Measurements from ENCODE around the gene COMMD10. TPM values are rescaled to one million over a fixed set of nuclear protein-coding genes. Genes with fewer than 3 reads are reported as not detected.

Gene COMMD10
- total RNA-seq, 1 experiment from 2014 or later = 39.8 TPM

DNA sequence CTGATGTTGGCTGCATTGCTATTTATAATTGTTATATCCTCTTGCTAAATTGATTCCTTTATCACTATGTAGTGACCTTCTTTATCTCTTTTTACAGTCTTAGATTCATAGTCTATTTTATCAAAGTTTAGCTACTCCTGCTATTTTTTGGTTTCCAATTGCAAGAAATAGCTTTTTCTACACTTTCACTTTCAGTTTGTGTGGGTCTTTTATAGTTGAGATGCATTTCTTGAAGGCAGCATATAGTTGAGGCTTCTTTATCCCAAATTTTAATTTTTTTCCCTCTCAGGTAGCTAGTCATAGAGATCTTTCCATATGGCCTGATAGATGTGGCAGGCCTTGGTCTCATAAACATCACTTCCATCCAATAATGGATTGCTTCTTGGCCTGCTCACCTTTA lies 228.5 kb downstream of the COMMD10 start:
- Mint-ChIP-seq H3K4me1 (ENCODE audit: low read depth, unreplicated experiment) (peaks cover 8% of the 10 kb centered on the region), H3K9me3 (ENCODE audit: low read depth, unreplicated experiment) (no peaks in the 10 kb centered on the region), H3K36me3 (ENCODE audit: insufficient read depth, unreplicated experiment) (no peaks in the 10 kb centered on the region), H3K4me3 (ENCODE audit: low read depth, unreplicated experiment) (no peak overlapping the region), H3K27ac (ENCODE audit: unreplicated experiment) (no peak overlapping the region), H3K27me3 (ENCODE audit: unreplicated experiment) (no peaks in the 10 kb centered on the region)
- TF ChIP-seq, protein P1, sequence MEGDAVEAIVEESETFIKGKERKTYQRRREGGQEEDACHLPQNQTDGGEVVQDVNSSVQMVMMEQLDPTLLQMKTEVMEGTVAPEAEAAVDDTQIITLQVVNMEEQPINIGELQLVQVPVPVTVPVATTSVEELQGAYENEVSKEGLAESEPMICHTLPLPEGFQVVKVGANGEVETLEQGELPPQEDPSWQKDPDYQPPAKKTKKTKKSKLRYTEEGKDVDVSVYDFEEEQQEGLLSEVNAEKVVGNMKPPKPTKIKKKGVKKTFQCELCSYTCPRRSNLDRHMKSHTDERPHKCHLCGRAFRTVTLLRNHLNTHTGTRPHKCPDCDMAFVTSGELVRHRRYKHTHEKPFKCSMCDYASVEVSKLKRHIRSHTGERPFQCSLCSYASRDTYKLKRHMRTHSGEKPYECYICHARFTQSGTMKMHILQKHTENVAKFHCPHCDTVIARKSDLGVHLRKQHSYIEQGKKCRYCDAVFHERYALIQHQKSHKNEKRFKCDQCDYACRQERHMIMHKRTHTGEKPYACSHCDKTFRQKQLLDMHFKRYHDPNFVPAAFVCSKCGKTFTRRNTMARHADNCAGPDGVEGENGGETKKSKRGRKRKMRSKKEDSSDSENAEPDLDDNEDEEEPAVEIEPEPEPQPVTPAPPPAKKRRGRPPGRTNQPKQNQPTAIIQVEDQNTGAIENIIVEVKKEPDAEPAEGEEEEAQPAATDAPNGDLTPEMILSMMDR (IDR thresholded peaks at IDR 0.05; ENCODE audit: unreplicated experiment) = no peak
- no peak for DNase-seq
- BruUV-seq (replicated peaks) = no TSS peak
- intact Hi-C loops (cut with micrococcal nuclease; ENCODE audit: unreplicated experiment) = no loop called here
- CTCF ChIA-PET = no interaction called here

DNA sequence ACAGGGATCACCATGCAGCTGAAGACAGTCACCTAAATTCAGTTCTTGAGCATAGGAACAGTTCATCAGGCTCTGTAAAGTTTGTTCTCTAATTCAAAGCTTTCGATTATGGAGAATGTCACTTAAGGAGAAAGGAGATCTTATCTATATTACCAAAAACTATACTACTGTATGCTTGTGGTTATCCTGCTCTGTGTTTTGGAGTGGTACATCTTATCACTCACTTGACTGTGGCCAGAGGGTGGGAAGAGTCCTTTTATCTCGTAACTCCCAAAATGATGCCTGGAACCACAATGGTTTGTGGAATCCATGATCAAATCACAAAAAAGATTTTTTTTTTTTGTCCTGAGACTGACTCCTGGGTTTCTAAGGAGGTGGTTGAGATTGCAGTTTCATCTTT lies 230.7 kb downstream of the COMMD10 start:
- TF ChIP-seq, protein P1 (IDR thresholded peaks at IDR 0.05; ENCODE audit: unreplicated experiment) = no peak
- H3K9me3 Mint-ChIP-seq (ENCODE audit: low read depth, unreplicated experiment) = no peaks in the 10 kb centered on the region
- no peak for DNase-seq
- H3K27ac Mint-ChIP-seq (ENCODE audit: unreplicated experiment) = no peak overlapping the region
- intact Hi-C loops (cut with micrococcal nuclease; ENCODE audit: unreplicated experiment) = no loop called here
- no TSS peak for BruUV-seq (replicated peaks)
- CTCF ChIA-PET = no interaction called here
- no peaks in the 10 kb centered on the region for H3K27me3 Mint-ChIP-seq (ENCODE audit: unreplicated experiment)
- no peaks in the 10 kb centered on the region for H3K36me3 Mint-ChIP-seq (ENCODE audit: insufficient read depth, unreplicated experiment)
- H3K4me3 Mint-ChIP-seq (ENCODE audit: low read depth, unreplicated experiment) = no peak overlapping the region
- H3K4me1 Mint-ChIP-seq (ENCODE audit: low read depth, unreplicated experiment) = peaks cover 8% of the 10 kb centered on the region

GRCh38 chr5:116318091-116318854 lies 233.4 kb downstream of the COMMD10 start:
- peaks cover 4% of the 10 kb centered on the region for H3K4me1 Mint-ChIP-seq (ENCODE audit: low read depth, unreplicated experiment)
- no peaks in the 10 kb centered on the region for H3K27me3 Mint-ChIP-seq (ENCODE audit: unreplicated experiment)
- CTCF ChIA-PET = no interaction called here
- H3K4me3 Mint-ChIP-seq (ENCODE audit: low read depth, unreplicated experiment) = no peak overlapping the region
- no TSS peak for BruUV-seq (replicated peaks)
- H3K36me3 Mint-ChIP-seq (ENCODE audit: insufficient read depth, unreplicated experiment) = no peaks in the 10 kb centered on the region
- no peaks in the 10 kb centered on the region for H3K9me3 Mint-ChIP-seq (ENCODE audit: low read depth, unreplicated experiment)
- intact Hi-C loops (cut with micrococcal nuclease; ENCODE audit: unreplicated experiment) = no loop called here
- DNase-seq = no peak
- H3K27ac Mint-ChIP-seq (ENCODE audit: unreplicated experiment) = no peak overlapping the region
- TF ChIP-seq, protein P1 (IDR thresholded peaks at IDR 0.05; ENCODE audit: unreplicated experiment) = no peak

- Mint-ChIP-seq H3K27me3 (ENCODE audit: unreplicated experiment) (no peaks in the 10 kb centered on the region), H3K27ac (ENCODE audit: unreplicated experiment) (no peak overlapping the region), H3K4me3 (ENCODE audit: low read depth, unreplicated experiment) (no peak overlapping the region), H3K36me3 (ENCODE audit: insufficient read depth, unreplicated experiment) (no peaks in the 10 kb centered on the region), H3K9me3 (ENCODE audit: low read depth, unreplicated experiment) (no peaks in the 10 kb centered on the region), H3K4me1 (ENCODE audit: low read depth, unreplicated experiment) (no peaks in the 10 kb centered on the region)
- intact Hi-C loops (cut with micrococcal nuclease; ENCODE audit: unreplicated experiment) = no loop called here
- DNase-seq = no peak
- no TSS peak for BruUV-seq (replicated peaks)
- TF ChIP-seq, protein P1 (IDR thresholded peaks at IDR 0.05; ENCODE audit: unreplicated experiment) = no peak
- CTCF ChIA-PET = no interaction called here
Measured at GRCh38 chr5:116320486-116320885, 235.7 kb downstream of the COMMD10 start.

Data from Calu3 (cell line).